Liver (tissue), 9 donors: ENCODE measurements around the gene HSD17B8. TPM values are rescaled to one million over a fixed set of nuclear protein-coding genes. Genes with fewer than 3 reads are reported as not detected.

Source experiments
- DNase-seq: peaks from one replicate; pipeline ENCODE4 v3.0.0-alpha.2; 2017; ENCODE audit warnings: low spot score
- H3K27ac ChIP-seq, 2 donors: one replicate each; pipeline ENCODE4 v1.7.0; 2013; ENCODE audit warnings: inconsistent platforms in 2 of 2, low read length in 2 of 2, control low read depth in 1 of 2, low read depth in 1 of 2, mild to moderate bottlenecking in 1 of 2
- H3K27me3 ChIP-seq, 4 donors: one replicate each; pipeline versions ENCODE4 v1.6.1 to v1.7.0; 2013; ENCODE audit warnings: low read length in 3 of 4, inconsistent platforms in 1 of 4, mild to moderate bottlenecking in 1 of 4, moderate library complexity in 1 of 4; ENCODE audit not compliant: control insufficient read depth in 4 of 4, insufficient read depth in 4 of 4
- H3K36me3 ChIP-seq, 4 donors: one replicate each; pipeline versions ENCODE4 v1.6.1 to v1.7.0; 2013; ENCODE audit warnings: low read length in 3 of 4, mild to moderate bottlenecking in 3 of 4, low read depth in 1 of 4, moderate library complexity in 1 of 4; ENCODE audit not compliant: control insufficient read depth in 4 of 4, insufficient read depth in 3 of 4
- H3K4me1 ChIP-seq, 4 donors: one replicate each; pipeline versions ENCODE4 v1.6.1 to v1.7.0; 2013; ENCODE audit warnings: low read length in 3 of 4, mild to moderate bottlenecking in 3 of 4, moderate library complexity in 1 of 4; ENCODE audit not compliant: control insufficient read depth in 4 of 4, insufficient read depth in 4 of 4
- H3K4me3 ChIP-seq, 3 donors: one replicate each; pipeline versions ENCODE4 v1.6.1 to v1.7.0; 2013; ENCODE audit warnings: low read length in 3 of 3, control low read depth in 1 of 3, low read depth in 1 of 3, mild to moderate bottlenecking in 1 of 3
- H3K9ac ChIP-seq, 2 donors: one replicate each; pipeline ENCODE4 v1.7.0; 2013; ENCODE audit warnings: low read length in 2 of 2, mild to moderate bottlenecking in 2 of 2, moderate library complexity in 2 of 2, control low read depth in 1 of 2, low read depth in 1 of 2
- H3K9me3 ChIP-seq, 4 donors: one replicate each; pipeline versions ENCODE4 v1.6.1 to v1.7.0; 2013; ENCODE audit warnings: low read length in 3 of 4; ENCODE audit not compliant: control insufficient read depth in 4 of 4
- EGR1 ChIP-seq, 2 donors: IDR thresholded peaks; 2 replicates each; pipeline ENCODE4 v1.6.1; 2016 to 2018; ENCODE audit warnings: antibody characterized with exemption in 2 of 2, low read depth in 2 of 2
- FOXA2 ChIP-seq: IDR thresholded peaks from 2 replicates; pipeline ENCODE4 v1.6.1; 2016; ENCODE audit warnings: antibody characterized with exemption
- GABPA ChIP-seq, 2 donors: IDR thresholded peaks in 1 of 2; conservative IDR thresholded peaks in 1 of 2; 2 replicates each; pipeline ENCODE4 v1.6.1; 2016; ENCODE audit warnings: antibody characterized with exemption in 2 of 2, mild to moderate bottlenecking in 1 of 2, moderate library complexity in 1 of 2
- HNF4A ChIP-seq, 2 donors: conservative IDR thresholded peaks; 2 replicates each; pipeline ENCODE4 v1.6.1; 2016; ENCODE audit warnings: antibody characterized with exemption in 2 of 2, mild to moderate bottlenecking in 2 of 2
- MAX ChIP-seq: IDR thresholded peaks from 2 replicates; pipeline ENCODE4 v1.6.1; 2016; ENCODE audit warnings: antibody characterized with exemption
- NR2F2 ChIP-seq: IDR thresholded peaks from 2 replicates; pipeline ENCODE4 v1.6.1; 2016; ENCODE audit warnings: antibody characterized with exemption
- RAD21 ChIP-seq, 2 donors: IDR thresholded peaks; 2 replicates each; pipeline ENCODE4 v1.6.1; 2016; ENCODE audit warnings: antibody characterized with exemption in 2 of 2, mild to moderate bottlenecking in 2 of 2
- RXRA ChIP-seq, 2 donors: IDR thresholded peaks; 2 replicates each; pipeline ENCODE4 v1.6.1; 2017 to 2018; ENCODE audit warnings: antibody characterized with exemption in 2 of 2, mild to moderate bottlenecking in 1 of 2
- SP1 ChIP-seq: IDR thresholded peaks from 2 replicates; pipeline ENCODE4 v1.6.1; 2018; ENCODE audit warnings: antibody characterized with exemption, mild to moderate bottlenecking
- TAF1 ChIP-seq: conservative IDR thresholded peaks from 2 replicates; pipeline ENCODE4 v1.6.1; 2016; ENCODE audit warnings: antibody characterized with exemption, mild to moderate bottlenecking
- YY1 ChIP-seq: IDR thresholded peaks from 2 replicates; pipeline ENCODE4 v1.6.1; 2016; ENCODE audit warnings: antibody characterized with exemption, mild to moderate bottlenecking
- ZBTB33 ChIP-seq: IDR thresholded peaks from 2 replicates; pipeline ENCODE4 v1.6.1; 2016; ENCODE audit warnings: antibody characterized with exemption
- WGBS: extraction: QIAGEN DNeasy Blood & Tissue Kit; methylation state at CpG from one replicate; pipeline ENCODE4 v1.1.7; 2013; 5-methylcytosine and 5-hydroxymethylcytosine counted together
- polyA plus RNA-seq, 2 donors: library from polyadenylated mRNA; stranded (reverse) in 1 of 2; unstranded in 1 of 2; fragments of 200-250 nt in 1 of 2; fragments of >200 nt in 1 of 2; fragmentation: Nextera tagmentation in 1 of 2; extraction: Ambion mirVana in 1 of 2; gene quantifications; one replicate each; pipeline versions ENCODE4 v1.2.1 to v1.2.3, GENCODE V29; 2013 to 2015
- total RNA-seq, 2 donors: library from RNA; depleted of rRNA; stranded (reverse); fragments of >200 nt; gene quantifications; one replicate each; pipeline ENCODE4 v1.2.3, GENCODE V29; 2014
- TF ChIP-seq, protein P1 (sequence below): fragments of 150-350 bp; IDR thresholded peaks from 2 replicates; pipeline ENCODE4 v1.5.1; 2017; ENCODE audit warnings: improper control_type of control experiment, low read depth, low read length; ENCODE audit not compliant: missing input control
- TF ChIP-seq, protein P2 (sequence below): IDR thresholded peaks from 2 replicates; pipeline ENCODE4 v1.6.1; 2016; ENCODE audit warnings: antibody characterized with exemption
- donor health status: healthy.
- donor health status: healthy.
- donor health status: healthy.
- donor health status: healthy.
- donor health status: healthy.

Gene HSD17B8
- total and polyA plus RNA-seq, 4 donors, result 24.5 to 52.3 (median 37.5) TPM

- TF ChIP-seq, protein P1, sequence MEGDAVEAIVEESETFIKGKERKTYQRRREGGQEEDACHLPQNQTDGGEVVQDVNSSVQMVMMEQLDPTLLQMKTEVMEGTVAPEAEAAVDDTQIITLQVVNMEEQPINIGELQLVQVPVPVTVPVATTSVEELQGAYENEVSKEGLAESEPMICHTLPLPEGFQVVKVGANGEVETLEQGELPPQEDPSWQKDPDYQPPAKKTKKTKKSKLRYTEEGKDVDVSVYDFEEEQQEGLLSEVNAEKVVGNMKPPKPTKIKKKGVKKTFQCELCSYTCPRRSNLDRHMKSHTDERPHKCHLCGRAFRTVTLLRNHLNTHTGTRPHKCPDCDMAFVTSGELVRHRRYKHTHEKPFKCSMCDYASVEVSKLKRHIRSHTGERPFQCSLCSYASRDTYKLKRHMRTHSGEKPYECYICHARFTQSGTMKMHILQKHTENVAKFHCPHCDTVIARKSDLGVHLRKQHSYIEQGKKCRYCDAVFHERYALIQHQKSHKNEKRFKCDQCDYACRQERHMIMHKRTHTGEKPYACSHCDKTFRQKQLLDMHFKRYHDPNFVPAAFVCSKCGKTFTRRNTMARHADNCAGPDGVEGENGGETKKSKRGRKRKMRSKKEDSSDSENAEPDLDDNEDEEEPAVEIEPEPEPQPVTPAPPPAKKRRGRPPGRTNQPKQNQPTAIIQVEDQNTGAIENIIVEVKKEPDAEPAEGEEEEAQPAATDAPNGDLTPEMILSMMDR, result no peak
- TF ChIP-seq TAF1 (no peak), RAD21 (IDR thresholded peaks at IDR 0.05) (no peak)
Observed at GRCh38 chr6:33236852-33237251, 32.4 kb downstream of the HSD17B8 start (continued).

GRCh38 chr6:33237741-33238140 is 33.3 kb downstream of the HSD17B8 start:
- peaks cover 0 to 2% (median 0%) of the 10 kb centered on the region in 4 donors for H3K27me3 ChIP-seq
- no peaks in the 10 kb centered on the region for H3K9me3 ChIP-seq
- TF ChIP-seq RXRA (IDR thresholded peaks at IDR 0.05) (no peak), RAD21 (IDR thresholded peaks at IDR 0.05) (no peak), HNF4A (conservative IDR thresholded peaks at IDR 0.05) (no peak), NR2F2 (no peak), SP1 (no peak), MAX (no peak), EGR1 (IDR thresholded peaks at IDR 0.05; ENCODE audit: low read depth in 2 of 2) (no peak), TAF1 (no peak), GABPA (IDR thresholded peaks at IDR 0.05 in 1 of 2, conservative IDR thresholded peaks at IDR 0.05 in 1 of 2) (no peak)
- TF ChIP-seq, protein P1, result no peak
- TF ChIP-seq, protein P2, sequence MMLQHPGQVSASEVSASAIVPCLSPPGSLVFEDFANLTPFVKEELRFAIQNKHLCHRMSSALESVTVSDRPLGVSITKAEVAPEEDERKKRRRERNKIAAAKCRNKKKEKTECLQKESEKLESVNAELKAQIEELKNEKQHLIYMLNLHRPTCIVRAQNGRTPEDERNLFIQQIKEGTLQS, result no peak
- 82% methylated on average over 2 of the region's 2 CpGs for WGBS
- H3K27ac ChIP-seq, result no peak overlapping the region
- no peak overlapping the region for H3K9ac ChIP-seq
- no peak overlapping the region for H3K4me3 ChIP-seq
- DNase-seq, result no peak
- no peaks in the 10 kb centered on the region for H3K36me3 ChIP-seq
- no peaks in the 10 kb centered on the region for H3K4me1 ChIP-seq

DNA sequence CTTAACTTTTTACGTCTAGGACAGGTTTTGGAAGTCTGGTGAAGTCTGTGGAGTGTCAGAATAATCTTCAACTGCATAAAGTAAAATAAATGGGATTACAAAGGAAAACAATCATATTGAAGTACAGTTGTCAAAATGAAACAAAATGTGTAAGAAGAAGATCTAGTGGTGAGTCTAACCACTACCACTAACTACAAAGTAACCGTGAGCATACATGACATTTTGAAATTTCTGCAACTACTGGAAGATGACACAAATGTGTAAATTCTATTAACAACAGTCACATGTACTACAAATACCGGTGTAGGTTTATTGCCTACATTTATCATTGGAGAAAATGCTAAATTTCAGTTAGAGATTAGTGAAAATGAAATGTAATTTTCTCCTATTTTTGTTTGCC is 37.5 kb downstream of the HSD17B8 start:
- TF ChIP-seq FOXA2 (no peak), NR2F2 (no peak), YY1 (no peak), ZBTB33 (no peak), TAF1 (no peak)
- Histone ChIP-seq H3K27ac (no peak overlapping the region), H3K9ac (no peak overlapping the region), H3K9me3 (no peaks in the 10 kb centered on the region), H3K4me3 (no peak overlapping the region), H3K36me3 (no peaks in the 10 kb centered on the region), H3K4me1 (no peaks in the 10 kb centered on the region), H3K27me3 (peaks cover 0 to 2% (median 0%) of the 10 kb centered on the region in 4 donors)
- 65% methylated on average over 3 of the region's 3 CpGs for WGBS
- DNase-seq, result no peak
